HCT116 (cell line): ENCODE measurements around the gene TEX10. TPM values are rescaled to one million over a fixed set of nuclear protein-coding genes. Genes with fewer than 3 reads are reported as not detected.
A peak's percentile ranks its signal among the peaks of the same experiment; 100 is the strongest.

Experiments
- ATAC-seq: fragments of 200-7000 bp; cut with Tn5 transposase; 2 replicates; pipeline ENCODE4 v1.9.1; 2020; ENCODE audit warnings: mild to moderate bottlenecking, moderate library complexity
- BruUV-seq: library from RNA; stranded (reverse); fragments of 400-500 nt; replicated peaks from 2 replicates; lab custom pipeline; 2021; lab: Mats Ljungman, UMichigan
- CTCF ChIA-PET: fragments of 300-600 bp; sonication (Branson Sonifier 250); formaldehyde crosslinking; loops from one replicate; lab custom pipeline; 2021; ENCODE audit warnings: antibody characterized with exemption; lab: Charles Lee
- POLR2A ChIA-PET: fragments of 300-600, 350-600 bp; sonication (Branson Sonifier 250); formaldehyde crosslinking; loops from one replicate; lab custom pipeline; 2021; ENCODE audit warnings: antibody characterized with exemption; lab: Charles Lee
- RAD21 ChIA-PET, 2 experiments: fragments of 300-600 bp; sonication (Branson Sonifier 250); formaldehyde crosslinking; loops; one replicate each; lab custom pipeline; 2023; ENCODE audit warnings: low total read pairs in 2 of 2; ENCODE audit not compliant: uncharacterized antibody in 2 of 2, unreplicated experiment in 2 of 2, low non-redundant PET in 1 of 2; lab: Charles Lee
- DNase-seq: peaks from one replicate; pipeline ENCODE4 v3.0.0-alpha.2; 2010; ENCODE audit warnings: low read depth, low spot score
- H2AFZ ChIP-seq: fragments of 200-600 bp; shearing (Covaris generic), sonication (generic); 2 replicates; pipeline ENCODE4 v1.6.1; 2017; ENCODE audit warnings: low read depth, mixed run types, mixed read lengths, antibody characterized with exemption, low read length; ENCODE audit not compliant: poor library complexity, severe bottlenecking
- H3K27ac ChIP-seq: 2 replicates; pipeline ENCODE4 v1.5.1; 2012; ENCODE audit warnings: low read depth, low read length
- H3K27me3 ChIP-seq: fragments of 200-600 bp; sonication (generic); 2 replicates; pipeline ENCODE4 v1.6.1; 2016; ENCODE audit warnings: mixed run types, low read length, mixed read lengths; ENCODE audit not compliant: insufficient read depth
- H3K36me3 ChIP-seq, 2 experiments: fragments of 200-500 bp in 1 of 2; fragments of 200-600 bp in 1 of 2; sonication (Bioruptor generic) in 1 of 2; sonication (generic) in 1 of 2; 2 replicates each; pipeline versions ENCODE4 v1.5.1 to v1.6.1; 2014 to 2016; ENCODE audit warnings: low read length in 2 of 2, inconsistent platforms in 1 of 2, mixed read lengths in 1 of 2, mixed run types in 1 of 2; ENCODE audit not compliant: insufficient read depth in 2 of 2, control insufficient read depth in 1 of 2
- H3K4me1 ChIP-seq, 2 experiments: fragments of 200-600 bp in 1 of 2; sonication (generic) in 1 of 2; 2 replicates each; pipeline versions ENCODE4 v1.5.1 to v1.6.1; 2012 to 2017; ENCODE audit warnings: low read length in 2 of 2, inconsistent platforms in 1 of 2, mild to moderate bottlenecking in 1 of 2, mixed read lengths in 1 of 2, mixed run types in 1 of 2, moderate library complexity in 1 of 2; ENCODE audit not compliant: insufficient read depth in 2 of 2, control insufficient read depth in 1 of 2
- H3K4me2 ChIP-seq: fragments of 200-600 bp; sonication (generic); 2 replicates; pipeline ENCODE4 v1.6.1; 2017; ENCODE audit warnings: mixed run types, low read length, mixed read lengths
- H3K4me3 ChIP-seq, 2 experiments: fragments of 200-600 bp in 1 of 2; sonication (generic) in 1 of 2; replicated peaks in 1 of 2; 2 replicates each; pipeline ENCODE4 v1.5.1; 2011 to 2016; ENCODE audit warnings: low read length in 2 of 2, control low read depth in 1 of 2, low read depth in 1 of 2, mild to moderate bottlenecking in 1 of 2, mixed read lengths in 1 of 2, mixed run types in 1 of 2
- H3K79me2 ChIP-seq: fragments of 200-600 bp; sonication (generic); 2 replicates; pipeline ENCODE4 v1.6.1; 2017; ENCODE audit warnings: mild to moderate bottlenecking, mixed run types, low read length, moderate library complexity, mixed read lengths; ENCODE audit not compliant: insufficient read depth
- H3K9ac ChIP-seq: fragments of 200-600 bp; sonication (generic); 2 replicates; pipeline ENCODE4 v1.6.1; 2016; ENCODE audit warnings: low read length, mixed read lengths
- H3K9me2 ChIP-seq: fragments of 200-600 bp; sonication (generic), shearing (Covaris generic); 2 replicates; pipeline ENCODE4 v1.6.1; 2017; ENCODE audit warnings: mixed run types, mild to moderate bottlenecking, moderate library complexity; ENCODE audit not compliant: insufficient read depth
- H3K9me3 ChIP-seq, 2 experiments: fragments of 200-500 bp in 1 of 2; fragments of 200-600 bp in 1 of 2; sonication (Bioruptor generic) in 1 of 2; sonication (generic) in 1 of 2; 2 replicates each; pipeline ENCODE4 v1.6.1; 2014 to 2017; ENCODE audit warnings: low read length in 2 of 2, mixed read lengths in 2 of 2, inconsistent platforms in 1 of 2, low read depth in 1 of 2, mild to moderate bottlenecking in 1 of 2, mixed run types in 1 of 2, moderate library complexity in 1 of 2; ENCODE audit not compliant: control insufficient read depth in 1 of 2, insufficient read depth in 1 of 2
- H4K20me1 ChIP-seq: fragments of 200-600 bp; sonication (generic), shearing (Covaris generic); 2 replicates; pipeline ENCODE4 v1.6.1; 2017; ENCODE audit warnings: mixed run types, mild to moderate bottlenecking, moderate library complexity; ENCODE audit not compliant: insufficient read depth
- ATF3 ChIP-seq: IDR thresholded peaks from 2 replicates; pipeline ENCODE4 v1.6.1; 2012
- CBX3 ChIP-seq: IDR thresholded peaks from 2 replicates; pipeline ENCODE4 v1.6.1; 2012; ENCODE audit warnings: low read depth
- CEBPB ChIP-seq: IDR thresholded peaks from 2 replicates; pipeline ENCODE4 v1.6.1; 2012; ENCODE audit warnings: low read depth
- EGR1 ChIP-seq: IDR thresholded peaks from 2 replicates; pipeline ENCODE4 v1.6.1; 2012; ENCODE audit warnings: low read depth
- EZH2 ChIP-seq: fragments of 200-600 bp; sonication (generic); IDR thresholded peaks from 2 replicates; pipeline ENCODE4 v1.6.1; 2017; ENCODE audit warnings: antibody characterized with exemption, mixed run types
- EZH2phosphoT487 ChIP-seq: fragments of 200-600 bp; IDR thresholded peaks from 2 replicates; pipeline ENCODE4 v1.6.1; 2018; ENCODE audit warnings: antibody characterized with exemption, borderline replicate concordance
- FOSL1 ChIP-seq: IDR thresholded peaks from 2 replicates; pipeline ENCODE4 v1.6.1; 2012; ENCODE audit warnings: low read depth
- JUND ChIP-seq: IDR thresholded peaks from 2 replicates; pipeline ENCODE4 v1.6.1; 2012
- MAX ChIP-seq: IDR thresholded peaks from 2 replicates; pipeline ENCODE4 v1.6.1; 2012
- POLR2AphosphoS5 ChIP-seq: IDR thresholded peaks from 2 replicates; pipeline ENCODE4 v1.6.1; 2011; ENCODE audit warnings: mild to moderate bottlenecking, low read depth, low read length, moderate library complexity
- RAD21 ChIP-seq: IDR thresholded peaks from 2 replicates; pipeline ENCODE4 v1.6.1; 2012; ENCODE audit warnings: low read depth, mild to moderate bottlenecking
- REST ChIP-seq: IDR thresholded peaks from 2 replicates; pipeline ENCODE4 v1.6.1; 2012; ENCODE audit warnings: low read depth
- SIN3A ChIP-seq: IDR thresholded peaks from 2 replicates; pipeline ENCODE4 v1.6.1; 2012; ENCODE audit warnings: low read depth
- SRF ChIP-seq: IDR thresholded peaks from 2 replicates; pipeline ENCODE4 v1.6.1; 2012; ENCODE audit warnings: low read depth
- TCF7L2 ChIP-seq: IDR thresholded peaks from 2 replicates; pipeline ENCODE4 v1.7.0; 2011; ENCODE audit warnings: borderline replicate concordance, inconsistent platforms; ENCODE audit not compliant: insufficient read depth, insufficient read length; ENCODE audit errors: extremely low read depth
- ZBTB33 ChIP-seq: IDR thresholded peaks from 2 replicates; pipeline ENCODE4 v1.6.1; 2011; ENCODE audit warnings: mild to moderate bottlenecking, low read length, moderate library complexity; ENCODE audit not compliant: insufficient replicate concordance; ENCODE audit errors: extremely low read depth
- ZFX ChIP-seq: fragments of 450-650 bp; IDR thresholded peaks from 2 replicates; pipeline ENCODE4 v1.6.1; 2017
- ZNF274 ChIP-seq: fragments of 200-500 bp; sonication (Bioruptor generic); IDR thresholded peaks from 2 replicates; pipeline ENCODE4 v1.6.1; 2014; ENCODE audit warnings: mild to moderate bottlenecking, low read depth, low read length, inconsistent platforms
- intact Hi-C: fragments of 100-400 bp; cut with micrococcal nuclease; formaldehyde crosslinking; loops from 2 replicates; pipeline ENCODE4 v1.10.0; 2022
- total RNA-seq: library from RNA; stranded (reverse); gene quantifications from one replicate; pipeline ENCODE4 v1.2.1, GENCODE V29; 2021; ENCODE audit not compliant: unreplicated experiment

Gene TEX10
- total RNA-seq, 1 experiment from 2014 or later = 53.0 TPM

GRCh38 chr9:100352727-100353505 lies at the start of gene TEX10 (continued):
- TF ChIP-seq REST = no peak

- no TSS peak for BruUV-seq
- Histone ChIP-seq H3K27me3 (no peaks in the 10 kb centered on the region), H3K9me3 (no peaks in the 10 kb centered on the region), H2AFZ (no peak overlapping the region), H3K4me1 (no peaks in the 10 kb centered on the region), H4K20me1 (no peaks in the 10 kb centered on the region), H3K27ac (no peak overlapping the region), H3K36me3 (no peaks in the 10 kb centered on the region), H3K4me2 (no peak overlapping the region), H3K79me2 (no peaks in the 10 kb centered on the region), H3K4me3 (no peak overlapping the region), H3K9me2 (no peaks in the 10 kb centered on the region), H3K9ac (no peak overlapping the region)
- intact Hi-C loops = no loop called here
- DNase-seq (no peak), ATAC-seq (peak; percentile 58)
- CTCF ChIA-PET = no interaction called here
- RAD21 ChIA-PET = no interaction called here
- POLR2A ChIA-PET = no interaction called here
- no peak for TF ChIP-seq MAX
- TF ChIP-seq FOSL1 = no peak
- no peak for TF ChIP-seq RAD21
- TF ChIP-seq ZNF274 = no peak
- TF ChIP-seq CEBPB = no peak
- no peak for TF ChIP-seq ATF3
- TF ChIP-seq POLR2AphosphoS5 = no peak
- no peak for TF ChIP-seq CBX3
- no peak for TF ChIP-seq EZH2
- TF ChIP-seq SIN3A = no peak
- TF ChIP-seq SRF = no peak
- TF ChIP-seq JUND = no peak
- TF ChIP-seq ZFX = no peak
- TF ChIP-seq EZH2phosphoT487 = no peak
- no peak for TF ChIP-seq ZBTB33
- TF ChIP-seq TCF7L2 = no peak
- TF ChIP-seq EGR1 = no peak
These were observed 48.3 kb upstream of the TEX10 start for GRCh38 chr9:100401042-100401441.
